Measurements from ENCODE around the gene OR1J1.

The OR1J1 gene

DNA sequence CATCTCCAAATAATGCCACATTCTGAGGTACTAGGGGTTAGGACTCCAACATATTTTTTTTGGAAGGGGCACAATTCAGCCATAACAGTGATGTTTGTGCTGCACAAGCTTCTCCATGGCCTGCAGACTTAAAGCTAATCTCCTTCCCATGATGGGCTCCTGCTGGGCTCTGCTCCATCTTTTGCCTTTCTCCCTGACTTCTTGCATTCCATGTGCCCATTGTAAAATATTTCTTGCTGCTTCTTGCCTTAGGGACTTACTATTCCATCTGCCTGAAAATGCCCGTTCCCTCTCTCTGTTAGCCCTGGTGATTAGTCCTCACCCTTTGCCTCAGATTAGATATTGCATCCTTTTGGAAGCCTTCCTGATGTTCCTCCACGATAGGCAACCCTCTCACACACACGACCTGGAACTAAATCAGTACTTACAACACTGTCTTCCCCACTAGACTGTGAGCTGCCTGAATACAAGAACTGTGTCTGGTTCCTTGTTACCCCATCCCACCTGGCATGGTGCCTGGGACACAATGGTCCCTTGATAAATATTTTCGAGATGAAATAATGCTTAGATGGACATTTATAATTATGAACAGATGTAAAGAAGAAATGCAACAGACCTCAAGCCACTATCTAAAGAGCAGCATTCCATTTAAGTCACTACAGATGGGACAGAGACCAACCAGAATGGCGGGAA is 33.5 kb downstream of the OR1J1 start:
- no peak for DNase-seq

DNA sequence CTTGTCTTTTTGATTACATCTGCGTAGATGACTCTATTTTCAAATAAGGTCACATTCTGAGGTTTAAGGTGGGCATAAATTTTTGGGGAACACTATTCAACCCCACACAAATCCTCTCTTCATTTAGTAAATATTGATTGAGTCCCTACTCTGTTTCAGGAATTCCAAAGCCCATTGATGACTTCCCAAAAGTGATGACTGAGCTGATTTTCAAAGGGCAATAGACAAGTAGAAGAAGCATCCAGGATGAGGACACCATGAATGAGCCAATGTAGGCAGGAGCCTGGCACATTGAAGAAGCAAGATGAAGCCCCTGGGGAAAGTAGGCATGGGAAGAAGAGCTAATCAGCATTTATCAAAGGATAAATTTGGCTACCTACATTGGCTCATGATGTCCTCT is 35.2 kb downstream of the OR1J1 start:
- DNase-seq: no peak
